Ramos (cell line): ENCODE measurements around the gene ADAM12.
"Not testable (repeated sequence)": the region's sequence is repeated elsewhere in the genome, so short reads cannot be mapped to it uniquely, and the experiment has no call there.

Experiments used
- in situ Hi-C: fragments of 300-500 bp; cut with MboI; formaldehyde crosslinking; loops from one replicate; pipeline ENCODE4 v1.14.3; 2022; ENCODE audit warnings: low sequenced_read_pairs; ENCODE audit not compliant: unreplicated experiment

Gene ADAM12

DNA sequence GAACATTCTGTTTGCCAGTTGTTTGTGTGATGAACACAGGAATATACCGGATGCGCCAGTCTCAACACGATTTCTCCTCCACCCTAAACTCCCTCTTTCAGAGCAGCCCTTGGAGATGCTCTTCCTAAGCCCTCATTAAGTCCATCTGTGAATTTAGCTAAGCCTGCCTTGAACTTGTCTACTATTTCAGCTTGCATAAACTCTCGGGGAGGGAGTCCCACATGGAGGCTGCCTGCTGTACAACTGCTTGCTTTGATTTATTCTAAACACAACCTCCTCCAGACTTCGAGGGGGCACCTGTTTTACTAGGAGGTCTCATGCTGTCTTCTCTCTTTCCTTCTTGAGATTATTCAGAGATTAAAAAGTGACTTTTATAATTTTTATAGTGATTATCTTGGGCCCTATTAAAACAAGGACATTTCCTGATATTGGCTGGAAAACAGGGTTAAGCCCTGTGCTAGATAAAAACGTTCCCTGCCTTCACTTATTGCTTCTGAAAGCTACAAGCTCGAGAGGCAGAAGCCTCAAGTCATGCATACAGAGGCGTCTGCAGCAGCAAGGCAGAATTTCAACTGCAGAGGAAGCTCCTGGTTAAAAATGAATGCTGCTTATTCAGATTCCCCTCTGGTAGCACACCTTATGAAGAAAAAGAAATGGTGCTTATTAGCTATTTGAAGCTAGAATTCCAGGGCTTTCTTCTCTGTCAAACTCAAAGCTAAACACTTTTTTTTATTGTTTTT is 317.6 kb downstream of the ADAM12 start:
- in situ Hi-C loops = no loop called here

- in situ Hi-C loops = no loop called here
Measured at GRCh38 chr10:126068322-126068721, 320.0 kb downstream of the ADAM12 start.

DNA sequence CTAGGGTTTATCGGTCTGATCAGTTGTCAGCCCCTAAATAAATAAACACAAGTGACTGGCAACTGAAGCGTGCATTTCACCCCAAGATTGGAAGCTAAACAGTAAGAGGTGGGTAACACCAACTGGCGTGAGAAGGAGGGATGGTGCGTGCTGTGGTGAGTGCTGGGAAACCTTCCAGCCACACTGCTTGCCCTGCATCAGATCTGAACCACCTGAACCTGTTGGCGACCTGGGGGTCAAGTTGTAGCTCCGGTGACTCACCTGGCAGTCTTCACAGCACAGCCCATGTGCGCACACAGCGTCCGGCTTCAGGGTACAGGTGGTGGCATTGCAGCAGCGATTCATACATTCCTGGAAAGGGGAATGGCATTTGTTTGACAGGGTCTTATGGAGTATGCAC is 321.8 kb downstream of the ADAM12 start:
- in situ Hi-C loops = no loop called here

GRCh38 chr10:126065751-126066377 is 322.4 kb downstream of the ADAM12 start:
- in situ Hi-C loops = no loop called here

DNA sequence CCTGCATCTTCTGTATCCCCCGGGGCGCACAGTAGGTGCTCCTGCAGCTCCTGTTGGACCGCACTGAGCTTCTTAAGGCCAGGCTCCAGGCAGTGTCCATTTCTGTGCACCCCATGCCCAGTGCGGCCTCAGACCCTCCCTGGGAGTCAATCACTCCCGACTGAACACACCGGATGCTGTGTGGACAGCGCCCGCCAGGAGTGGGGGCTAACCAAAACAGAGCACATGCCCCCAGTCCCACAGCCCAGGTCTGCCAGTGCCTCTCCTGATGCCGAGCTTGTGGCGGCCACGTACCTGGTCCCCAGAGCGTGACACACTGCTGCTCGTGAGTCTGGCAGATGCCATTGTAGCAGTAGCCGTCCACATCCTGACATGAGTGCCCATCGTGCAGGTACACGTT is 323.8 kb downstream of the ADAM12 start:
- in situ Hi-C loops = no loop called here

DNA sequence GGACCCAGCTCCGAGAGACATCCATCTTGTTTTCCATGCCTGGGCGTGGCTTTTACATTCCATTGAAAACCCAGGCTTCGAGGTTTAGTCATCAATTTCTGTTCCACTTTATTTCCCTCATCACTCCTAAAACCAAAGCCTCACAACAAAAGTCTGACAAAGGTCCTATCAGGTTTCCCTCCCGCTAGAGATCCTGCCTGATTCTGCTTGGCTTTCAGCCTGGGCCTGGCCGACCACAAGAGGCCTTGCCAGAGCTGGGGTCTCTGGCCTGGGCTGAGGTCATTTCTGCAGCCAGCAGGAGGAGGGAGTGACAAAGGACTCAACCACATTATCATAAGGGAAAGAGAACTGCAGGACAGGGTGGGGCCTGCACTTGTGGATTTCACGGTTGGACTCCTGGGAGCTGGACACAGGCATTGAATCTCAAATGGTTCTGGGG is 324.9 kb downstream of the ADAM12 start:
- in situ Hi-C loops = no loop called here

DNA sequence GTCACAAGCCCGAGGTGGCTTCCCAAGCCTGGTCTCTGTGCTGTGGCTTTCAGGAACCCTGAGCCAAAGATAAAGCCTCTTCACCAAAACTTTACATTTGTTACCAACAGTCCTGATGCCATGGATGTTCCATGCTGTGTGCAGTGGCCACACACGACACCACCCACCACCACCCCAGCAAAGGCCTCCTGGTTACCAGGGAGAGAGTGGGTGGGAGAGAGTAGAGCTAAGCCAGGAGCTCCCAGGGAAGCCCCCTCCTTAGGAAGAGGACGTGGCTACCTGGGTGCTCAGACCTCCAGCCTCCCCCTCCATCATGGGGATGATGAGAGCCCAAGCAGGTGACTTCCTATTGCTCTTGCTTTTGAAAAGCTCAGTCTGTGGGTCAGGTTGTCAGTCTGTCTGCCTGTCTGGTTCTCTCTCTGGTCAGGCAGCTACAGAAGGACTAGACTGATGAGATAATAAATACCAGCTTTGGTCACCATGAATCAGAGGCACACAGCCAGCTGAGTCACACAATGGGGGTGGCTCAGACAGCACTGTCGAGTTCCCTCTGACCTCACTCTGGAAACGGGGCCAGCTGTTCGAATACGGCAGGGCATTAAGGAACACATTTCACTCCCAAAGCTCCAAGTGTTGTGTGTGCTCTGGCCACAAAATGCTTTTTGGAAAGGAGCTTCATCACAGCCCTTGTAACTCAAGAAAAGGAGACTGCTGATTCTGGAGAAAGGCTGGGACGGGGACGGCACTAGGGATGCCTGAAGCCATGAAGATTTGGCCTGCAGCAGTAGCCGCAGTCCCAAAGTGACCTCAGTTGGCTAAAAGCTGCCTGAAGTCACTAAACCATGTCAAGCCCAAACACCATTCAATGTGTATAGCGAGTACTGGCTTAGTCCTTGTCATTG is 325.9 kb downstream of the ADAM12 start:
- in situ Hi-C loops = no loop called here

- in situ Hi-C loops = no loop called here
Measured at GRCh38 chr10:126061526-126061925, 326.8 kb downstream of the ADAM12 start.

GRCh38 chr10:126060261-126060931 is 327.9 kb downstream of the ADAM12 start:
- in situ Hi-C loops = no loop called here

DNA sequence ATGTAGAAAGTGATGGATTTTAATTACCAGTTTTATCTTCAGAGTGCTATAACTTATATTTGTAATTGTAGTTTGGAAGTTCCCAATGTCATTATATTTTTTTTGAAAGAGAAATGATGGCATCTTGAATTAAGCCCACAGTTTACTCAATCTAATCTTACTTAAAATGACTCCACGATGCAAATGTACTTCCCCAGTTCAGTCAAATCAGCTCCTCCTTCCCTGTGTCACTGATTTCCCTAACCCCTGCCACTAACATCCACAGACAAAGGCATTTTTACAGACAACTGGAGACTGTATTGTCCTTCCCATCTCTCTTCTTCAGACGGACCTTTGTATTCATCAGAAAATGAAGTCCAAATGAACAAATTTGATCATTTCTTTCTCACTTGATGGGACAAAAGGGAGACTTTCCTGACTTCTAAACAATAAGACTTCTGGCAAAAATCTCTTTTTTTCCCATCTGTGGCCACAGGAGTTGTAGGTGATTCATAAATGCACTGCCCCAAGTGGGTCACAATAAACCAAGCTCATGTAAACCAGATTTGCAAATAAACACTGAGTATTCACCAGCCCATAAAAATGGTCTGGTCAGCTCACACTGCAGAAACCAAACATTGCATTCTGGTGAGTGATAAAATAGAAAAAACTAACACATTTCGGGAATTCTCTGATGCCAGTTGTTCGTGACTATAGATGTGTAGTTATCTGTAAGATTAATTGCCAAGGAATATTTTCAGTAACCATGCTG is 329.0 kb downstream of the ADAM12 start:
- in situ Hi-C loops = no loop called here

DNA sequence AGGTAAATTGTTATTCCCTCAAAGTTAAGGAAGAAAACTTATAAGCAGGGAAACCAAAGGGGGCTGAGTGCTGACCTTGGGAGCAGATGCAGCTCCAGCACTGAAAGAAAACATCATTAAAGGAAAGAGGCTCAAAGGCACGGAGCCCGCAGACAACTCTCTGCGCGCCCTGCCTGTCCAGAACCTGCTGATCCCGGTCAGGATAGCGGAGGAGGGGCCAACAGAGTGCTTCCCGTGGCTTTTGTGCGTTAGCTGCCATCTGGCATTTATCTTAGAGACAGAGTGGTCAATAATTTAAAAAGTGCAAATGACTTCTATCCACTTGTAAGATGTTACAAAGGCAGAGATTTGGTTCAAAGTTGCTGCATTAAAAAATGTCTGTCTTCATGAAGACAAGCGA is 329.8 kb downstream of the ADAM12 start:
- in situ Hi-C loops = no loop called here

DNA sequence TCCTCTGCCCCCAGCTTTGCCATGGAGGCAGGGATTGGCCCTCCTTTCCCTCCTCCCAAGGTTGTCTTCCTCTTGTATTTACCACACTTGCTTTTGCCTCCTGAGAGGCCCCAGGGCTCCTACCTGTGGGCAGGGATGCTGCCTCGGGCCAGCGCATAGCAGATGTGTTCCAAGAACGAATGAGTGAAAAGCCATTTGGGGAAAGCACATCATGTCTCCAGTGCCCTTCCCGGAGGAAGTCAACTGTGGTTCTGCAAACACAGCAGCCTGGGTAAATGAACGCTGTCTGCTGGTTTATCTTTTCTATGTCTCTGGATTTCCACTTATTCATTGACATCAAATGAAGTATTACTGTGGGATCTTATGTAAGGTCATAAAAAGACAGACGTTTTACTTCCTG is 330.2 kb downstream of the ADAM12 start:
- in situ Hi-C loops = no loop called here

DNA sequence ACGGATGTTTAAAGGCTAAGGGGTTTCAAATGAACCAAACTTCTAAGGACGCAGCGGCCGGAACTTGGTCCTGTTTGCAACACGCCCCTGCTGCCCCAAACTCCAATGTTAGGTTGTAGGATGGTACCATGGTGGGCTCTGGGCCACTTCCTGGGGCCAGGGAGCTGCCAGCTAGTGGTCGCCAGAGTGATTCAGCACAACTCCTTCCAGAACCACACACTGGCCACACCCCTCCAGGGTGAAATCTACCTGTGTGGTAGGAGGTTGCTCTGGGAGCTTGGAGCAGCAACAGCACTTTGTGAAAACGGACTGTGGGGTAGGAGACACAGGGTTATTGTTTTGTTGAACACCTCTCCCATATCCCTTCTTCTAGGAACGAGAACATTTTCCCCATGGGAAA is 330.8 kb downstream of the ADAM12 start:
- in situ Hi-C loops = no loop called here

GRCh38 chr10:126054191-126054590 is 334.1 kb downstream of the ADAM12 start:
- in situ Hi-C loops = no loop called here

- in situ Hi-C loops = no loop called here
Measured at GRCh38 chr10:126052171-126052570, 336.1 kb downstream of the ADAM12 start.

DNA sequence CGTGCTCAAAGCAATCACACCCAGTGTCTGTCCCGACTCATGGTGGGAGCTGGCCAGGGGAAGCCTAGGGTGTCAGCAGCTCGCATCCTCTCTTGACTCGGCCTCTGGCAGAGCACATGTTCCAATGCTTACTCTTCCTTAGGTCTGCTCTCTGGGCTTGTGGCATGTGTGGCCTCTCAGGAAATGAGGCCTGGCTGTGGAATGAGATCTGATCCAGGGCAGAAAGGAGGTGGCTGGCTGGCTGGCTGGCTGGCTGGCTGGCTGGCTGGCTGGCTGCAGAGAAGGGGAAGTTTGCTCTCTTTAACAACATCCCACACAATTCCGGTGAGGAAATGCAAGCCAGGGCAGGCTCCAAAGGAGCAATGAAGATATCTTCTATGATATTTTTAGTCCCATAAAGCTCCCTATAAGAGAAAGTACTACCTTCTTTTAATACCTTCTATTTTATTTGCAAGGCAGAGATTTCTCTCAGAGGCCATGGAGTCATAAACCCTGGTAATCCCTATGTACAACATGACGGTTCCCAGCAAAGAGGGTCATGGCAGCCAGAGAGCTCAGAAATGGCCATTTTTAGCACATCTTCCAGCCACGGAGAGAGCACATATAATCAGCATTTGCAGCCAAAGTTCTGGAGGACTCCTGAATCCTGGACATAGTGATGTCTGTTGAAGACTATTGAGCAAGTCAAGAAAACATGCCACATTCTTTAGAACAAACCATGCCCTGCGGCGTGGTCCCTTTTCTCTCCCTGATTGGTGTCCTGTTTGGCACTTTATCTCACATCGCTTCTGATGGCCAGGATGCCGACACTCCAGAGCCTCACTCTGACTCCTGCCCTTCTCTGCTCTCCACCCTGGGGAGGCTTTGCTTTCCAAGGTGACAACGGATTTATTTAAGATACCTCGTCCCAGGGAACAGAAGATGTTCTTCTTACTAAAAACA is 338.2 kb downstream of the ADAM12 start:
- in situ Hi-C loops = no loop called here

GRCh38 chr10:126047749-126048148 is 340.5 kb downstream of the ADAM12 start:
- in situ Hi-C loops = not testable (repeated sequence)

GRCh38 chr10:126046831-126047230 is 341.4 kb downstream of the ADAM12 start:
- in situ Hi-C loops = no loop called here

DNA sequence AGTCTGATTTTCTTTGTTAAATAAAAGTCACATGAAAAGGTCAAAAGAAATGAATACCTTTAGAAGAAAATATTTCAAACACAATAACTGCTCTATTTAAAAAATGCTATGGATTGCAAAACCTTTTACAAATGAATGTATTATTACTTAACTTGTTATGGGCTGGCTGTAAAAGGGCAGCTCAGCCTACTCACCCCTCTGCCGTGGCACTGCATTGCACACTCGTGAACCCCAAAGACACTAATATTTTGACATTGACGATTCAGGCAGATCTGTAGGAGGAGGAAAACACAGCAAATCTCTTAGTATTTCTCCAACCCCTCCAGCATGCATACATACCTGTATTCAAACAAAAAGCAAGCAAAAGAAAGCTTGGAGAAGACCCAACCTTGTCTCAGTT is 342.4 kb downstream of the ADAM12 start:
- in situ Hi-C loops = no loop called here
